SK-N-MC (cell line): ENCODE data around the gene APOBEC3G.
"Not testable (repeated sequence)": the region's sequence is repeated elsewhere in the genome, so short reads cannot be mapped to it uniquely, and the experiment has no call there.

Source experiments
- DNase-seq: peaks from one replicate; pipeline ENCODE4 v3.0.0-alpha.2; 2011; ENCODE audit warnings: low read depth, low spot score
- H3K27ac ChIP-seq: fragments of 200-600 bp; sonication (generic); 2 replicates; pipeline ENCODE4 v1.5.1; 2016; ENCODE audit warnings: mixed run types
- H3K36me3 ChIP-seq: fragments of 200-600 bp; sonication (generic); 2 replicates; pipeline ENCODE4 v1.6.1; 2017; ENCODE audit warnings: antibody characterized with exemption, low read length, mixed read lengths; ENCODE audit not compliant: insufficient read depth
- H3K4me3 ChIP-seq: fragments of 200-600 bp; sonication (generic); 2 replicates; pipeline ENCODE4 v1.5.1; 2016
- H3K9ac ChIP-seq: fragments of 200-600 bp; sonication (generic); 2 replicates; pipeline ENCODE4 v1.8.0; 2017; ENCODE audit warnings: mixed run types, mixed read lengths; ENCODE audit not compliant: insufficient read length
- H3K9me3 ChIP-seq: fragments of 200-600 bp; sonication (generic); 2 replicates; pipeline ENCODE4 v1.6.1; 2017; ENCODE audit warnings: low read depth, mild to moderate bottlenecking, antibody characterized with exemption, low read length, moderate library complexity, mixed read lengths
- EZH2 ChIP-seq: fragments of 200-600 bp; sonication (generic); IDR thresholded peaks from one replicate; pipeline ENCODE4 v1.6.1; 2017; ENCODE audit warnings: antibody characterized with exemption
- FOXP2 ChIP-seq: optimal IDR thresholded peaks from 2 replicates; pipeline ENCODE3; 2011; ENCODE audit warnings: mild to moderate bottlenecking, moderate library complexity; ENCODE audit not compliant: insufficient read depth; ENCODE audit errors: extremely low read length, control extremely low read depth
- POLR2AphosphoS5 ChIP-seq: IDR thresholded peaks from 2 replicates; pipeline ENCODE4 v1.6.1; 2012; ENCODE audit warnings: mild to moderate bottlenecking, low read depth, low read length, borderline replicate concordance

The APOBEC3G gene

DNA sequence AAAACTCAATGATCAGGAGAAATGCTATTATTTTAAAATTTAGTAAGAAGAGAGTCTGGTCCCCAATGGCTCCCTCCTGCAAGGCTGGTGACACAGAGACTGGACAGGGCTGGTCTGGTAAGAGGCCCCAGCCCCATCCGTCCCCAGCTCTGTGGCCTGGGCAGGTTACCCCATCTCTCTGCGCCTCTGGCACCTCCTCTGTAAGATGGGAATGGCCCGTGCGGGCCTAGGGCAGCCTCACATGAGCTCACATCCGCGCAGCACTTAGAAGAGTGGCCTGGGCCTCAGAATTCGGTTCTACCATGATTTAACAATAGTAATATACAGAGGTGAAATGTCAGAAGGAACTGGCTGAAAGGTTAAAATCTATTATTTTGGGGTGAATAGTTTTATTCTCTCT is 35.2 kb upstream of the APOBEC3G start:
- no peak for DNase-seq
- no peaks in the 10 kb centered on the region for H3K9me3 ChIP-seq
- TF ChIP-seq EZH2 = no peak
- TF ChIP-seq FOXP2 = no peak
- TF ChIP-seq POLR2AphosphoS5 = no peak
- H3K4me3 ChIP-seq = no peak overlapping the region
- no peaks in the 10 kb centered on the region for H3K36me3 ChIP-seq
- H3K27ac ChIP-seq = no peak overlapping the region
- no peak overlapping the region for H3K9ac ChIP-seq

DNA sequence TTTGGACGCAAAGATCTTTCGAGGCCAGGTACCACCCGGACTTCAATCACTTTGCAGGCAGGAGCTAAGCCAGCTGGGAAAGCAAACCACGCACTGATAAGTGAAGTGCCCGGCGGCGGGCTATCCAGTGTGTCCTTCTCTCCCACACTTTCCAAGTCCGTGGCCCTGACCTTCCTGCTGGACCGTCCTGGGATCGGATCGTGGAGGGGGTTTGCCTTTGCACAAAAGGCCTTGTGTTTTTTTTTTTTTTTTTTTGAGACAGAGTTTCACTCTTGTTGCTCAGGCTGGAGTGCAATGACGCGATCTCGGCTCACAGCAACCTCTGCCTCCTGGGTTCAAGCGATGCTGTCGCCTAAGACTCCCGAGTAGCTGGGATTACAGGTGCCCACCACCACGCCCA is 34.0 kb upstream of the APOBEC3G start:
- not testable (repeated sequence) for H3K9ac ChIP-seq, H3K9me3 ChIP-seq, DNase-seq

DNA sequence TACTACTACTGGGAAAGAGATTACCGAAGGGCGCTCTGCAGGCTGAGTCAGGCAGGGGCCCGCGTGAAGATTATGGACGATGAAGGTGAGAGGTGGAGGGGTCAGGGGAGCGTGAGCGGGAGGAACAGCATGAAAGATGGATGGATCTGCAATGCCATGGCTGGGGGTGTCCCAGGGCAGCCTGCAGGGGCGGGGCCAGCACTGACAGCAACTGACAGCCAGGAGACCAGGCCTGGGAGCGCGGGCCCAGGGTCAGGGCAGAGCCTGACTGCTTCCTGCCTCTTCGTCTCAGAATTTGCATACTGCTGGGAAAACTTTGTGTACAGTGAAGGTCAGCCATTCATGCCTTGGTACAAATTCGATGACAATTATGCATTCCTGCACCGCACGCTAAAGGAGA is 31.9 kb upstream of the APOBEC3G start:
- not testable (repeated sequence) for H3K27ac ChIP-seq, H3K9me3 ChIP-seq, H3K36me3 ChIP-seq, DNase-seq, H3K9ac ChIP-seq, H3K4me3 ChIP-seq

More for the DNA sequence above, 34.0 kb upstream of the APOBEC3G start:
- H3K27ac ChIP-seq, H3K36me3 ChIP-seq, H3K4me3 ChIP-seq: not testable (repeated sequence)

DNA sequence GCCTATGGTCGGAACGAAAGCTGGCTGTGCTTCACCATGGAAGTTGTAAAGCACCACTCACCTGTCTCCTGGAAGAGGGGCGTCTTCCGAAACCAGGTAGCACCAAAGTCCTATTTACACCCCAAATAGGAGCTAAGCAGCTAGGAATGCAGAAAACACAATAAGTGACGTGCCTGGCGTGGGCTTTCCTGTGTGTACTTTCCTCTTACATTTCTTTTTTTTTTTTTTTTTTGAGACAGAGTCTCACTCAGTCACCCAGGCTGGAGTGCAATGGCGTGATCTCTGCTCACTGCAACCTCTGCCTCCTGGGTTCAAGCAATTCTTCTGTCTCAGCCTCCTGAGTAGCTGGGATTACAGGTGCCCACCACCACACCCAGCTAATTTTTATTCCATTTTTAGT is 27.6 kb upstream of the APOBEC3G start:
- not testable (repeated sequence) for DNase-seq, H3K9me3 ChIP-seq, H3K4me3 ChIP-seq, H3K36me3 ChIP-seq, H3K27ac ChIP-seq, H3K9ac ChIP-seq

DNA sequence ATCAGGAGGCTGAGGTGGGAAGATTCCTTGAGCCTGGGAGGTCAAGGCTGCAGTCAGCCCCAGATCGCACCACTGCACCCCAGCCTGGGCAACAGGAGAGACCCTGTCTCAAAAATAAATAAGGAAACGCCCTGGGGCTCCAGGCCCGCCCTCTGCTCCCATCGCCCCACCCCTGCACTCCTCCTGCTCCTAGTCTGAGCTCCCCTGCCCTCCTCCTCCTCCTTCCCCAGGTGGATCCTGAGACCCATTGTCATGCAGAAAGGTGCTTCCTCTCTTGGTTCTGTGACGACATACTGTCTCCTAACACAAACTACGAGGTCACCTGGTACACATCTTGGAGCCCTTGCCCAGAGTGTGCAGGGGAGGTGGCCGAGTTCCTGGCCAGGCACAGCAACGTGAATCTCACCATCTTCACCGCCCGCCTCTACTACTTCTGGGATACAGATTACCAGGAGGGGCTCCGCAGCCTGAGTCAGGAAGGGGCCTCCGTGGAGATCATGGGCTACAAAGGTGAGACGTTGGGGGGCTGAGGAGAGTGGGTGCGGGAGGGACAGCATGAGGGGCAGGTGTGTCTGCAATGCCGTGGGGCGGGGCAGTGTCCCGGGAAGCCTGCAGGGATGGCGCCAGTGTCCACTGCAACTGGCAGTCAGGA is 25.1 kb upstream of the APOBEC3G start:
- H3K4me3 ChIP-seq, H3K9ac ChIP-seq, H3K9me3 ChIP-seq, DNase-seq, H3K27ac ChIP-seq, H3K36me3 ChIP-seq: not testable (repeated sequence)

DNA sequence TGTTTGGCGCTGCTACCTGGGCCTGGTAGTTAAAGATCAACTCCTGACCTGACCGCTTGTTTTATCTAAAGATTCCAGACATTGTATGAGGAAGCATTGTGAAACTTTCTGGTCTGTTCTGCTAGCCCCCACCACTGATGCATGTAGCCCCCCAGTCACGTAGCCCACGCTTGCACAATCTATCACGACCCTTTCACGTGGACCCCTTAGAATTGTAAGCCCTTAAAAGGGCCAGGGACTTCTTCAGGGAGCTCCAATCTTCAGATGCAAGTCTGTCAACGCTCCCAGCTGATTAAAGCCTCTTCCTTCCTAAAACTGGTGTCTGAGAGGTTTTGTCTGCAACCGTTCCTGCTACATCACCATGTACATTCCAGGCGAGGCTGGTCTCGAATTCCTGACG is 21.4 kb upstream of the APOBEC3G start:
- Histone ChIP-seq H3K4me3 (no peak overlapping the region), H3K9me3 (no peaks in the 10 kb centered on the region), H3K9ac (no peak overlapping the region), H3K36me3 (no peaks in the 10 kb centered on the region), H3K27ac (no peak overlapping the region)
- TF ChIP-seq POLR2AphosphoS5 (no peak), FOXP2 (no peak), EZH2 (no peak)
- no peak for DNase-seq

DNA sequence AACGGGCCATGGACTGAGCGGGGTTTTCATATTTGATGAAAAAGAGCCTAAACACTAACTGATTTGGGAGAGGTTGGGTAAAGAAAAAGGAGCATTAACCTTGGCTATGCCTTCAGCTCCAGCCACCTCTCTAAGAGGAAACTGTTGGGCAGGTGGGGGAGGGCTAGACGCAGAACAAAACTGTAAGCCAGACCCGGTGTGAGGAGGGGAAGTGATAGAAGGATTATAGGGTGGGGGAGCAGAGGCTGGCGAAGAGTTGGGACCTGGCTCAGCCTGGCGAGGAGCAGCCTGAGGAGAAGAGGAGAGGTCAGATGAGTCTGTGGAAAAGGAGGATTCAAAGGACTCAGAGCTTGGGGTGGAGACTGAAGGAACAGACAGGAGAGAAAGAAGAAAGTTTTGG is 15.8 kb upstream of the APOBEC3G start:
- not testable (repeated sequence) for H3K27ac ChIP-seq, H3K9ac ChIP-seq, DNase-seq, H3K36me3 ChIP-seq, H3K9me3 ChIP-seq, H3K4me3 ChIP-seq

DNA sequence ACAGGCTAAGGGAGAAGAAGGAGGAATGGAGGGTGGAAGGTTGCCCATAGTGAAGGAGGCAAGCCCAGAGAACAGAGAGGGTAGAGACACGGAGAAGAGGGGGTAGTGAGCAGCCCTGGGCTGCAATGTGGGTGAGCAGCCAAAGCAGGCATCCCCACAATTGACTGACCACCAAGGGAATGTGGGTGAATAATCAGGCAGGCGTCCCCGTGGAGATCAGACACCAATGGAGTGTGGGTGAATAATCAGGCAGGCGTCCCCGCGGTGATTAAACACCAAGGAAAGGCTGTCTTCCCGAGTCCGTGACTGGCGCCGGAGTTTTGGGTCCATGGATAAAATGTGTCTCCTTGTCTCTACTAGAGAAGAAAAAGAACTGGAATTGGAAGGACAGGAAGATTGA is 15.1 kb upstream of the APOBEC3G start:
- H3K4me3 ChIP-seq, H3K9me3 ChIP-seq, H3K27ac ChIP-seq, H3K9ac ChIP-seq, H3K36me3 ChIP-seq, DNase-seq: not testable (repeated sequence)

DNA sequence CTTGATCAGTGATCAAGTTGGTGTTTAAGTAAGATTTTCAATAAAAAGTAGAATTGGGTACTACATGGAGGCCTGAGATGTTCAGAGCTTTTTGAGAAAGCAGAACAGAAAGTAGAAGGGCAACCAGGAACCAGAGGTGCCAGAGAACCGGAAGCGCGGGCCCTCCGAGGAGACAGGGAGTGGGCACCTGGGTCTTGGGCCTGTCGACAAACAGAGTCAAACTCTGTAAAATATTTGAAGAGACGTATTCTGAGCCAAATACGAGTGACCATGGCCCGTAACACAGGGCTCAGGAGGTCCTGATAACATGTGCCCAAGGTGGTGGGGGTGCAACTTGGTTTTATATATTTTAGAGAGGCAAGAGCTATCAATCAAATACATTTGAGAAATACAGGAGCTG is 13.2 kb upstream of the APOBEC3G start:
- DNase-seq, H3K36me3 ChIP-seq, H3K4me3 ChIP-seq, H3K27ac ChIP-seq, H3K9me3 ChIP-seq, H3K9ac ChIP-seq: not testable (repeated sequence)

DNA sequence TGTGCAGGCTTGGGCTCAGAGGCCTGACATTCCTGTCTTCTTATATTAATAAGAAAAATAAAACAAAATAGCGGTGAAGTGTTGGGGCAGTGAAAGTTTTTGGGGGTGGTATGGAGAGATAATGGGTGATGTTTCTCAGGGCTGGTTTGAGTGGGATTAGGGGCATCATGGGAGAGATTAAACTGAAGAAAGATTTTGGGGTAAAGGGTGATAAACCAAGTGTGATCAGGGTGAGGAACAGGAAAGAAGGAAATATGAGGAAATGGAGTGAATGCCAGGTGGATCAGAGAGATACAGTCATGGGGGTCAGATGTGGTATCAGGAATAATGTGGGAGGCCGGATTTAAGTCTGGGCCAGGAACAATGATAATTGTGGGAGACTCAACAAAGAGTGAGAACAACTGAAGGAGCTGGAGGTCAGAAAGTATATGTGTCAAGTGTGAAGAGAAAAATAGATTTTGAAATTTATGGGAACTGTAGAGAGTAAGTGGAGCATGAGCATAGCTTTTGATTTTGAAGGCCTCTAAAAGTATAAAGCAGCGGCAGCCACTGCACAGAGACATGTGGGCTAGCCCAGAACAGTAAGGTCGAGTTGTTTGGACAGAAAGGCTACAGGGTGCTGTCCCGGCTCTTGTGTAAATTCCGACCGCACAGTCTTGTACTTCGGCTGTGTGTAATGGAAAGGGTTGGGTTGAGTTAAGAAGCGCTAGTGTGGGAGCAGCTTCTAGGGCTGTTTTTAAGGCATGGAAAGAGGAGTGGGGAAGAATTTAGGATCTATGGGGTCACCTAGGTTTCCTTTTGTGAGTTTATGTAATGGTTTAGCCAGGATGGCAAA is 10.4 kb upstream of the APOBEC3G start:
- H3K9ac ChIP-seq, H3K4me3 ChIP-seq, H3K27ac ChIP-seq, H3K36me3 ChIP-seq, H3K9me3 ChIP-seq, DNase-seq: not testable (repeated sequence)
